GM21825 (cell line): ENCODE data around the gene EPB41L4B.
"Not testable (repeated sequence)": the region's sequence is repeated elsewhere in the genome, so short reads cannot be mapped to it uniquely, and the experiment has no call there.

Source experiments
- ATAC-seq: cut with Tn5 transposase; IDR thresholded peaks from one replicate; pipeline ENCODE4 v1.9.1; 2021; ENCODE audit warnings: mild to moderate bottlenecking, moderate library complexity; ENCODE audit not compliant: unreplicated experiment

Gene EPB41L4B

DNA sequence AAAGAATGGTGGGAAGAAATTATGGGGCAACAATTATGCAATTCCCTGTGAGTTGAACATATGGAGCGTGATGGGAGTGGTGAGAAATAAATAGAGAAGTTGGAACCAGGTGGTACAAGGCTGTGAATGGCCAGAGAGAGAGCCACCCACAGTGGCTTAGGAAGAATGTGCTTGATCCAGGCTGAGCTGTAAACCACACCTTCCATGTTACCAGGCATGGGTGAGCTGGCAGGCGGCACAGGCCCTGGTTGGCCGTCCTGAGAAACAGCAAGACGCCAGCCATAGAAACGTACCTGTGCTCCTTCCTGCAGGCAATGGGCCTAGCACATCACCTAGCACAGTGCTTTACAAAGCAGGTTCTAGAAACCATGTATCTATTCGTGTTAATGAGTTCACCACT, 74.3 kb downstream of the EPB41L4B start:
- no peak for ATAC-seq

DNA sequence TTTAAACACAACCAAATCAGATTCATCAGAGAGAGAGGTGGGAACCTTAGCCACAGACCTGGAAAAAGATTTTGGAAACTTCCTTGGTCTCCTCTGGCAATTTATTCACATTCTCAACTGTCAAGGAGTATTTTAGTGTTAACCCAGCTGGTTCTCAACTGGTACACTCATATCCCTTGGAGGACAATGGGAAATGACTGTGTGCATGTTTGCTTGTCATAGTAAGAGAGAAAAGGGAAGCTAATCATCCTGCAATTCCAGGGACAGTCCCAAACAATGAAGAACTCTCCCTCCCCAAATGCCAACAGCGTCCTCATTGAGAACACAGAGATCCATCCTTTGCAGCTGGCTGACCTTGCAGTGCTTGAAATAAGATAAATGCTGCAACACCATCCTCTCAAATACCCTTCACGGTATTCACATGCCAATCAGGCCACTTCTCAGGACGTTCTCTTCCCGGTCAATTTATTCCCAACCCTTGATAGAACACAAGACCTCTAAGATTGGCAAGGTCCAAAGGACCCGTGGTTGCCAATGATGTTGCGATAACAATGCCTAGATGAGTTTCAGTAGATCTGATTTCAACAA, 75.5 kb downstream of the EPB41L4B start:
- ATAC-seq, result no peak

- peak; percentile 85 for ATAC-seq
These were observed 76.4 kb downstream of the EPB41L4B start for GRCh38 chr9:109244179-109245132.

GRCh38 chr9:109242741-109243140, 78.1 kb downstream of the EPB41L4B start:
- no peak for ATAC-seq

DNA sequence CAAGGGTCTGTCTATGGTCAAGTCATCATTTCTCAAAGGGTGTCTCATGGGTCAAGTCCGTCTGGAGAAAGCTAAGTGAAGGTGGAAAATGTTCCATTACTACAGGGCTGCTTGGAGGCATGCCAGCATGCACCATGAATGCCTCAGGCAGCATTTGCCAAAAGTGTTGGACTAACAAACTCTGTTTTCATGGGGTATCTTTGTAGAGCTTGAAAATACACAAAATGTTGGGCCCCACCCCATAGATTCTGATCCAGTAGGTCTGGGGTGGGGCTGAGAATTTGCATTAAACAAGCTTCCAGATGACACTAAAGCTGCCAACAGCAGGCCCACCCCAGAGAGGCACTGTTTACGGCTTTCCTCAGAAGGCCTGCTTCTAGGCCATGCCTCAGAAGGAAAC, 78.8 kb downstream of the EPB41L4B start:
- ATAC-seq, result no peak

- no peak for ATAC-seq
These were observed 79.7 kb downstream of the EPB41L4B start for GRCh38 chr9:109241207-109241606.

GRCh38 chr9:109239240-109239639, 81.6 kb downstream of the EPB41L4B start:
- no peak for ATAC-seq

DNA sequence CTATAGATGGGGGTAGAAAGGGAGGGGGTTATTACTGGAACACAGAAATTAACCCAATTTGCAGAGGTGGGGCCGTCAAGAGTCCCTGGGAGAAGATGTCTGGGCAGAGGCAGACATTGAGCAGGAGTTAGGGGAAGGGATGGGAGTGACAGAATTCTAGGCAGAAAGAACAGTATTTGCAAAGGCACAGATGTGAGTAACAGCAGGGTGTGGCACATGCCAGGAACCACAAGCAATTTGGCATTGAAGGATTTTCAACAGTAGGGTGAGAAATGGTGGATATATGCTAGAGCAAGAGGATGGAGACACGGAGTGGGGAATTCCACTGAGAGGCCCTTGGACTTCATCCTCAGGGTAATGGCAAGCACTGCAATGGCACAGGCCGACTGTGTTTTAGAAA, 82.2 kb downstream of the EPB41L4B start:
- ATAC-seq, result no peak

GRCh38 chr9:109238125-109238524, 82.7 kb downstream of the EPB41L4B start:
- no peak for ATAC-seq

DNA sequence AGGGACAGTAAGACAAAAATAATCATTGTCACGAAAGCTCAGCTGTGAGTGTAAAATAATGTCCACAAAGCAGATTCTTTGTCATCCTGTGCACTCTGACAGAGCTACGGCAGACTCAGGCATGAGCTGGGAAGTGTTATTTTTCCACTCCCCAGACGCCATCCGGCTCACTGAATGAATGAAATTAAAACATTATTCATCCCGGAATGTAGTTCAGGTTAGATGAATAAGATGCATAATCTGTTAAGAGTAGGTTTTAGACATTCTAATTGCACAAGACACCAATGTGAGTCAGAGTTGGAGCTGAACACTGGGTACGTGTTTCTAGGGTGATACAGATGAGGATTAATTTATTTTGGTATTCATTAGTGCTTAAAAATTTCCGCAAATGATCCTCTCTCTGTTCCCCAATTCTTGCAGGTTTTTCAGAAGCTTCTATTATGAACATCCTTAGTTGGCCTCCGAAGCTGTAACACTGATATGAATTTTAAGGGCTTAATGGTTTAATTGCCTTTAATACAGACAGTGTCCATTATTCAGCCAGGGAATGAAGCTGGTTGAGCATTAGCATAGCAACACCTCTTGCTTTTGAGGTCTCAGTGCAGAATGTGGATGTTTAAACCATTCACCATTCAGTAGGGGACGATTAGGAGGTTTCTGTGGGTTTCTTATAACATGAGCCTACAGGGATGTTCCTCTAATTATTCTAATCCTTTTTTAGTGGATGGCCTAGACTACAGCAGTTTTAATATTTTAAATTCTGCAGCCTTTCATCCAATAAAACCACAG, 88.2 kb downstream of the EPB41L4B start:
- no peak for ATAC-seq

DNA sequence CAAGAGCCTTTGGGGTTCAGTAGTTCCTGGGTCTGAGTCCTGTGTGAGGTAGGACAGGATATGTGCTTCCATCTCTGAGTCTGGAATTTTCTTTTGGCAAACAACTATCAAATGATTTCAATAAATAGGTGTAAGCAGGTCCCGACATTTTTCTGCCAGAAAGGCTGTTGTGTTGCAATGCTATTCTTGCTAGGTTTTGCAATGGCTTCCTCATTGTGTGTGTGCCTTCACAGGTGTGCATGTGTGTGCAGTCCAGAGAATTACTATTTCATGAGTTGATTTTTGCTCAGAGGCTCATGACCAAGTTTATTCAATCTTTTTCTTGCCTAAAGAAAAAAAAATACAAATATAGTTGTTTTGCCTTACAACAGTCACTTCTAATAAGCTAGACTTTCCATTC, 89.3 kb downstream of the EPB41L4B start:
- ATAC-seq, result no peak

DNA sequence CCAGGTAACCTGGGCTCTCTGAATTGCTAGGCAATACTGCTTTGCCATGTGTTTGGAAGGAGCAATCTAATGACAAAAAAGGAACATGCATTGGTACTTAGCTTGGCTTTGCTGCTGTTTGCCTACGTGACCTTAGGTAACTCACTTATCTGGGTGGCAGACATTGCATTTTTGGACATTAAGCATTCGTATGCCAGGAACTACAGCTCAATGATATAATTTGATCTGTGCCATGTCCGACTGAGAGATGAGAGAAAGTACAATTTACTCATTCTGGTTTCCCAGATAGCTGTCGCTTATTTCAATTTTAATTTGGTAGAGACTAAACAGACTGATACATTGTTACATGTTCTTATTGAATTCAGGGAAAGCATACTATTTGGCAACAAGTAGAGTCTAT, 90.6 kb downstream of the EPB41L4B start:
- no peak for ATAC-seq

DNA sequence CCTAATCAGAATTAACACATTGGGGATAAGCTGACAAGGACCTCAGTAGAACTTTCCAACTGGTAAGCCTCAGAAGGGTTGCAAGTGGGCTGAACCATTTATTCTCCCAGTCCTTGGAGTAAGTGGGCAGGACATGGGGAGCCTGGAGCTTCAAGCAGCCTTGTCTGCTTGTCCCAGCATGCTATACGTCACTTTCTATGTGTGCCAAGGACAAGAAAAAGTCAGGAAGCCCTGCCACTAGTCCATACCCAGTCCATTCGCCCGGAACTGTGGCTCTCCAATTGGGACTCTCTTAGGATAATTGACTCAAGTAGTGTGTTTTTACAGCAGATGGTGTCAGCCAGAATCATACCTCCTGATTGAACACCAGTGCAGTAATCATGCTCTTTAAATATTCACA, 91.2 kb downstream of the EPB41L4B start:
- no peak for ATAC-seq

GRCh38 chr9:109228093-109228642, 92.7 kb downstream of the EPB41L4B start:
- ATAC-seq, result no peak

- ATAC-seq, result no peak
These were observed 95.2 kb downstream of the EPB41L4B start for GRCh38 chr9:109225629-109226028.

DNA sequence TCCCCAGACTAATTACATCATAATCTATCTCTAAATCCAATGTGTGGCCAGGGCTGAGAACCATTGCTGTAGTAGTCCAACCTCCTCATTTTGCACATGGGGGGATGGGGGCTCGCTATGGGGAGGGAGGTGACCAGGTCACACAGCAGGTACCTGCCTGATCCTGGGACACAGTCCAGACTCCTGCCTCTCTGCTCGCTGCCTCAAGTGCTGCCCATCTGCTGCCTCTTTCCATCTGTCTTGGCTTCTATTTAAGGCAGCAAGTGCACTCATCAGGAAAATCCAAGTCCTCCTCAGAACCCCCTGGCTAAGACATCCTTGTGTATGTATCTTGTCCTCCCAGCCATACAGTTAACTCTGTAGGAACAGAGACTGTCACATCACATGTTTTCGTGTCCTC, 96.1 kb downstream of the EPB41L4B start:
- no peak for ATAC-seq

DNA sequence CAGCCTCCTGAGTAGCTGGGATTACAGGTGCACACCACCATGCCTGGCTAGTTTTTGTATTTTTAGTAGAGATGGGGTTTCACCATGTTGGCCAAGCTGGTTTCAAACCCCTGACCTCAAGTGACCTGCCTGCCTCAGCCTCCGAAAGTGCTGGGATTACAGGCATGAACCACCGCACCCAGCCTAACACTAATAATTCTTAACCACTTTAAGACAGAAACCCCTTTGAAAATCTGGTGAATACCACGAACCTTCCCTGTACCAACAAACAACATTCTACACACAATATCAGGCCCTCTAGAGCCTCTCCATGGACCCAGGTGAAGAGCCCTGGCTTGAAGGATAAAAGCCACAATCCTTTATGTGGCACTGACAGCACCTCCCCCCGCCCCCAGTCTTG, 102.6 kb downstream of the EPB41L4B start:
- ATAC-seq, result not testable (repeated sequence)

GRCh38 chr9:109214414-109214813, 106.4 kb downstream of the EPB41L4B start:
- ATAC-seq, result no peak

GRCh38 chr9:109213285-109214121, 107.4 kb downstream of the EPB41L4B start:
- ATAC-seq, result no peak

GRCh38 chr9:109212768-109213167, 108.1 kb downstream of the EPB41L4B start:
- no peak for ATAC-seq
